GM12878 (cell line): Measurements from ENCODE around the gene DHCR7. TPM values are rescaled to one million over a fixed set of nuclear protein-coding genes. Genes with fewer than 3 reads are reported as not detected.

ENCODE experiments used
- ATAC-seq: fragments of 200-7000 bp; cut with Tn5 transposase; 3 replicates; pipeline ENCODE4 v1.9.1; 2020; ENCODE audit warnings: mild to moderate bottlenecking, moderate library complexity
- BruUV-seq: library from RNA; stranded (reverse); fragments of 400-500 nt; replicated peaks from 2 replicates; lab custom pipeline; 2021; lab: Mats Ljungman, UMichigan
- CTCF ChIA-PET: fragments of 300-600 bp; sonication (Branson Sonifier 250); formaldehyde crosslinking; extraction: SDS; loops from one replicate; lab custom pipeline; 2021; ENCODE audit warnings: inconsistent platforms; lab: Yijun Ruan, JAX
- POLR2A ChIA-PET: fragments of 350-600 bp; formaldehyde crosslinking; extraction: SDS; loops from one replicate; lab custom pipeline; 2021; ENCODE audit warnings: inconsistent platforms; lab: Charles Lee
- RAD21 ChIA-PET: fragments of 300-600 bp; sonication (Branson Sonifier 250); formaldehyde crosslinking; loops from one replicate; lab custom pipeline; 2023; ENCODE audit warnings: antibody characterized with exemption; ENCODE audit not compliant: unreplicated experiment; lab: Charles Lee
- SMC1A ChIA-PET: fragments of 300-600 bp; sonication (Branson Sonifier 250); formaldehyde crosslinking; loops from one replicate; lab custom pipeline; 2023; ENCODE audit not compliant: unreplicated experiment, uncharacterized antibody; lab: Charles Lee
- DNase-seq: peaks from one replicate; pipeline ENCODE4 v3.0.0-alpha.2; 2011; ENCODE audit warnings: low read depth, low spot score
- FAIRE-seq: peaks from 3 replicates; lab custom pipeline; 2011; peaks lifted over from hg19 to GRCh38; lab: Jason Lieb, UNC
- H2AFZ ChIP-seq: 2 replicates; pipeline ENCODE4 v1.6.0; 2011; ENCODE audit warnings: low read depth, low read length, control low read depth; ENCODE audit not compliant: control insufficient read depth
- H3K27ac ChIP-seq: 2 replicates; pipeline ENCODE4 v1.5.1; 2011; ENCODE audit warnings: control low read depth; ENCODE audit not compliant: control insufficient read depth, insufficient read depth
- H3K27me3 ChIP-seq, 2 experiments: replicated peaks in 1 of 2; 2 replicates each; pipeline versions ENCODE4 v1.6.0 to v1.6.1; 2011; ENCODE audit warnings: low read length in 1 of 2; ENCODE audit not compliant: control insufficient read depth in 2 of 2, insufficient read depth in 2 of 2
- H3K36me3 ChIP-seq, 2 experiments: 2 replicates each; pipeline ENCODE4 v1.5.1; 2011; ENCODE audit warnings: low read length in 1 of 2; ENCODE audit not compliant: control insufficient read depth in 2 of 2, insufficient read depth in 2 of 2
- H3K4me1 ChIP-seq: 2 replicates; pipeline ENCODE4 v1.6.1; 2011; ENCODE audit warnings: mild to moderate bottlenecking, low read length, moderate library complexity, mixed read lengths; ENCODE audit not compliant: control insufficient read depth, insufficient read depth
- H3K4me2 ChIP-seq: 2 replicates; pipeline ENCODE4 v1.6.0; 2011; ENCODE audit warnings: control low read depth; ENCODE audit not compliant: control insufficient read depth, insufficient read depth
- H3K4me3 ChIP-seq: fragments of 200-600 bp; sonication (generic); 2 replicates; pipeline ENCODE4 v1.5.1; 2016
- H3K79me2 ChIP-seq: 2 replicates; pipeline ENCODE4 v1.6.0; 2011; ENCODE audit warnings: low read length; ENCODE audit not compliant: control insufficient read depth, insufficient read depth
- H3K9ac ChIP-seq: 2 replicates; pipeline ENCODE4 v1.8.0; 2011; ENCODE audit warnings: low read length, control low read depth, mixed read lengths; ENCODE audit not compliant: control insufficient read depth, insufficient read depth
- H3K9me3 ChIP-seq: replicated peaks from 3 replicates; pipeline ENCODE4 v1.5.1; 2011; ENCODE audit warnings: mild to moderate bottlenecking, low read length; ENCODE audit not compliant: control insufficient read depth, insufficient read depth
- H4K20me1 ChIP-seq: 2 replicates; pipeline ENCODE4 v1.6.0; 2011; ENCODE audit not compliant: control insufficient read depth, insufficient read depth
- BCL3 ChIP-seq: IDR thresholded peaks from 2 replicates; pipeline ENCODE4 v1.6.1; 2011; ENCODE audit warnings: borderline replicate concordance, low read depth, mild to moderate bottlenecking, moderate library complexity, low read length; ENCODE audit not compliant: insufficient read depth, poor library complexity, severe bottlenecking
- CEBPZ ChIP-seq: fragments of 150-350 bp; IDR thresholded peaks from 2 replicates; pipeline ENCODE4 v1.6.1; 2016; ENCODE audit warnings: low read depth, low read length
- DPF2 ChIP-seq: fragments of 450-650 bp; IDR thresholded peaks from 2 replicates; pipeline ENCODE4 v1.6.1; 2017; ENCODE audit warnings: mild to moderate bottlenecking
- ETV6 ChIP-seq, 2 experiments: fragments of 450-650 bp in 1 of 2; IDR thresholded peaks in 1 of 2; conservative IDR thresholded peaks in 1 of 2; 2 replicates each; pipeline ENCODE4 v1.6.1; 2014; ENCODE audit warnings: antibody characterized with exemption in 1 of 2, borderline replicate concordance in 1 of 2, low read depth in 1 of 2, mild to moderate bottlenecking in 1 of 2, moderate library complexity in 1 of 2
- IKZF1 ChIP-seq: fragments of 450-650 bp; conservative IDR thresholded peaks from 2 replicates; pipeline ENCODE4 v1.6.1; 2017; ENCODE audit warnings: antibody characterized with exemption, mild to moderate bottlenecking
- IKZF2 ChIP-seq, 2 experiments: fragments of 450-650 bp; IDR thresholded peaks; 2 replicates each; pipeline ENCODE4 v1.6.1; 2017; ENCODE audit warnings: mild to moderate bottlenecking in 2 of 2, moderate library complexity in 2 of 2
- NBN ChIP-seq: fragments of 450-650 bp; IDR thresholded peaks from 2 replicates; pipeline ENCODE4 v1.6.1; 2016
- NFXL1 ChIP-seq: fragments of 450-650 bp; IDR thresholded peaks from 2 replicates; pipeline ENCODE4 v1.6.1; 2017; ENCODE audit warnings: antibody characterized with exemption, mild to moderate bottlenecking, borderline replicate concordance
- NFYB ChIP-seq: IDR thresholded peaks from 2 replicates; pipeline ENCODE4 v1.6.1; 2011; ENCODE audit warnings: low read depth, mild to moderate bottlenecking, low read length, improper control_type of control experiment, moderate library complexity; ENCODE audit not compliant: insufficient read depth
- NR2C1 ChIP-seq: fragments of 450-650 bp; IDR thresholded peaks from 2 replicates; pipeline ENCODE4 v1.6.1; 2017; ENCODE audit warnings: antibody characterized with exemption, mild to moderate bottlenecking, moderate library complexity
- PAX5 ChIP-seq: IDR thresholded peaks from 2 replicates; pipeline ENCODE4 v1.6.1; 2011; ENCODE audit warnings: low read depth, low read length, borderline replicate concordance
- RBBP5 ChIP-seq: fragments of 200-600 bp; sonication (generic); conservative IDR thresholded peaks from 2 replicates; pipeline ENCODE4 v1.6.1; 2016
- RCOR1 ChIP-seq: conservative IDR thresholded peaks from 2 replicates; pipeline ENCODE4 v1.6.1; 2012; ENCODE audit warnings: low read depth, low read length, improper control_type of control experiment
- SUPT20H ChIP-seq: IDR thresholded peaks from 2 replicates; pipeline ENCODE4 v1.6.1; 2011; ENCODE audit warnings: low read depth, mild to moderate bottlenecking, low read length, moderate library complexity, borderline replicate concordance; ENCODE audit not compliant: control insufficient read depth
- TAF1 ChIP-seq: IDR thresholded peaks from 2 replicates; pipeline ENCODE4 v1.6.1; 2011; ENCODE audit warnings: mild to moderate bottlenecking, low read depth, low read length, borderline replicate concordance
- TARDBP ChIP-seq: IDR thresholded peaks from 2 replicates; pipeline ENCODE4 v1.6.1; 2016; ENCODE audit warnings: borderline replicate concordance
- WRNIP1 ChIP-seq: IDR thresholded peaks from 2 replicates; pipeline ENCODE4 v1.6.1; 2011; ENCODE audit warnings: low read depth, low read length, improper control_type of control experiment, borderline replicate concordance
- ZNF274 ChIP-seq: IDR thresholded peaks from one replicate; pipeline ENCODE4 v1.8.0; 2011; ENCODE audit not compliant: insufficient read length, insufficient read depth
- ZZZ3 ChIP-seq: IDR thresholded peaks from 2 replicates; pipeline ENCODE4 v1.6.1; 2011; ENCODE audit warnings: low read depth; ENCODE audit not compliant: control insufficient read depth, insufficient read length
- WGBS: methylation state at CpG from one replicate; pipeline ENCODE4 v1.1.6; 2016; ENCODE audit warnings: low lambda C conversion rate; ENCODE audit not compliant: insufficient replicate concordance, insufficient coverage; ENCODE audit errors: missing lambda C conversion rate; 5-methylcytosine and 5-hydroxymethylcytosine counted together
- in situ Hi-C: fragments of 300-500 bp; cut with MboI; formaldehyde crosslinking; loops from 9 replicates; pipeline ENCODE4 v1.14.3; 2018; ENCODE audit warnings: mixed read lengths
- intact Hi-C: fragments of 100-400 bp; cut with micrococcal nuclease; formaldehyde crosslinking; loops from one replicate; pipeline ENCODE4 v1.14.2; 2022; ENCODE audit not compliant: unreplicated experiment
- polyA plus RNA-seq, 11 experiments: library from polyadenylated mRNA; depleted of rRNA in 4 of 11; unstranded in 6 of 11; stranded (reverse) in 5 of 11; fragments of >200 nt; fragmentation: Nextera tagmentation in 4 of 11; fragmentation: Illumina TruSeq in 1 of 11; extraction: Ambion mirVana in 4 of 11; extraction: Trizol in 1 of 11; gene quantifications; 1 replicate in 1 of 11; 2 replicates in 10 of 11; pipeline versions ENCODE4 v1.2.1 to v1.2.3, GENCODE V29; 2011 to 2016; ENCODE audit warnings: inconsistent platforms in 2 of 11, missing spikeins in 2 of 11, low read depth in 1 of 11
- total RNA-seq, 4 experiments: library from RNA; depleted of rRNA in 3 of 4; stranded (reverse); fragments of >200 nt in 3 of 4; fragmentation: Illumina TruSeq in 1 of 4; extraction: Trizol in 1 of 4; gene quantifications; 2 replicates each; pipeline versions ENCODE4 v1.2.1 to v1.2.3, GENCODE V29; 2013 to 2021
- TF ChIP-seq, protein P1 (sequence below): fragments of 450-650 bp; IDR thresholded peaks from 2 replicates; pipeline ENCODE4 v1.6.1; 2017; ENCODE audit warnings: mild to moderate bottlenecking, low read depth, inconsistent platforms; ENCODE audit not compliant: poor library complexity, severe bottlenecking

DHCR7 gene
- total and polyA plus RNA-seq, 10 of the 15 experiments (the other 5 are each of a cell fraction or from before 2014, with no cell fraction given), result 4.2 to 115 (median 57.8) TPM

DNA sequence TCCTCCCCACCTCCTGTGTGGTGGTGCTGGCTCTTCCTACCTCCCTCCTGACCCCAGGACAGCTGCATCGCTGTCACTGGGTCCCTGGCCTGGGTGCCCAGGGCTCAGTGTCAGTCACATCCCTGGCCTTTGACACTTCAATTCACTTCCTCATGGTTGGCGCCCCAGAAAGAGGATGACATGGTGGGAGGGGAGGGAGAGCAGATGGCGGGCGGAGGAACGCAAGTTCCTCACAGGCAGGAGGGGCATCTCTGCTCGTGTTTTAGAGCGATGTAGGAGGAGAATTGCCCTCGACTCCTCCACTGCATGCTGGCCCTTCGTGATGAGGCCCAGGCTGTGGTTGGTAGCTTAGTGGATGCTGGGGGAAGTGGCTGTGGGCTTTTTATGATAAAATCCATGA is 43.7 kb upstream of the DHCR7 start:
- intact Hi-C loops, result no loop called here
- no peak overlapping the region for H3K9ac ChIP-seq
- ChIA-PET POLR2A (no interaction called here), SMC1A (no interaction called here)
- H2AFZ ChIP-seq, result no peak overlapping the region
- in situ Hi-C loops, result no loop called here
- TF ChIP-seq CEBPZ (no peak), TARDBP (no peak), NR2C1 (no peak), NBN (no peak), IKZF2 (IDR thresholded peaks at IDR 0.05) (no peak), ZNF274 (no peak), SUPT20H (no peak), WRNIP1 (no peak), IKZF1 (no peak), NFXL1 (no peak), TAF1 (no peak), RCOR1 (no peak), BCL3 (no peak), DPF2 (no peak), ZZZ3 (no peak), RBBP5 (no peak), ETV6 (conservative IDR thresholded peaks at IDR 0.05 in 1 of 2, IDR thresholded peaks at IDR 0.05 in 1 of 2; ENCODE audit: borderline replicate concordance in 1 of 2, low read depth in 1 of 2) (no peak), NFYB (no peak), PAX5 (no peak)
- TF ChIP-seq, protein P1, sequence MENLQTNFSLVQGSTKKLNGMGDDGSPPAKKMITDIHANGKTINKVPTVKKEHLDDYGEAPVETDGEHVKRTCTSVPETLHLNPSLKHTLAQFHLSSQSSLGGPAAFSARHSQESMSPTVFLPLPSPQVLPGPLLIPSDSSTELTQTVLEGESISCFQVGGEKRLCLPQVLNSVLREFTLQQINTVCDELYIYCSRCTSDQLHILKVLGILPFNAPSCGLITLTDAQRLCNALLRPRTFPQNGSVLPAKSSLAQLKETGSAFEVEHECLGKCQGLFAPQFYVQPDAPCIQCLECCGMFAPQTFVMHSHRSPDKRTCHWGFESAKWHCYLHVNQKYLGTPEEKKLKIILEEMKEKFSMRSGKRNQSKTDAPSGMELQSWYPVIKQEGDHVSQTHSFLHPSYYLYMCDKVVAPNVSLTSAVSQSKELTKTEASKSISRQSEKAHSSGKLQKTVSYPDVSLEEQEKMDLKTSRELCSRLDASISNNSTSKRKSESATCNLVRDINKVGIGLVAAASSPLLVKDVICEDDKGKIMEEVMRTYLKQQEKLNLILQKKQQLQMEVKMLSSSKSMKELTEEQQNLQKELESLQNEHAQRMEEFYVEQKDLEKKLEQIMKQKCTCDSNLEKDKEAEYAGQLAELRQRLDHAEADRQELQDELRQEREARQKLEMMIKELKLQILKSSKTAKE, result no peak
- TF ChIP-seq, all 136 proteins: peak for 0
- peaks cover 11% of the 10 kb centered on the region for H3K4me1 ChIP-seq
- no peak for FAIRE-seq
- ATAC-seq, result no peak
- H3K36me3 ChIP-seq, result peaks cover 20 to 27% of the 10 kb centered on the region in 2 experiments
- no peaks in the 10 kb centered on the region for H3K27me3 ChIP-seq
- H3K4me3 ChIP-seq, result no peak overlapping the region
- no peaks in the 10 kb centered on the region for H3K79me2 ChIP-seq
- DNase-seq, result no peak
- BruUV-seq, result no TSS peak
- H4K20me1 ChIP-seq, result no peaks in the 10 kb centered on the region
- H3K4me2 ChIP-seq, result no peak overlapping the region
- CTCF ChIA-PET, result no interaction called here
- RAD21 ChIA-PET, result no interaction called here
- WGBS, result 96% methylated on average over 9 of the region's 9 CpGs
- no peak overlapping the region for H3K27ac ChIP-seq
- H3K9me3 ChIP-seq, result no peaks in the 10 kb centered on the region; the same call in 2 of the 3 replicates
